ENCODE measurements around the gene SPEN.

GRCh38 chr1:15933684-15934083 is 86.2 kb downstream of the SPEN start:
- TF ChIP-seq CTCF (IDR thresholded peaks at IDR 0.05; ENCODE audit: insufficient read depth, low read depth, low read length) (no peak), EZH2 (IDR thresholded peaks at IDR 0.05; ENCODE audit: insufficient read depth, low read length) (no peak)

All from astrocyte (in vitro differentiated cells and primary cell).